Neural cell (in vitro differentiated cells): ENCODE data around the gene SLC5A11.

Experiments used
- CTCF ChIP-seq: fragments of 450-650 bp; IDR thresholded peaks from 2 replicates; pipeline ENCODE4 v1.5.1; 2014; ENCODE audit warnings: antibody characterized with exemption, mild to moderate bottlenecking, moderate library complexity; ENCODE audit not compliant: poor library complexity, severe bottlenecking
- EP300 ChIP-seq: fragments of 450-650 bp; conservative IDR thresholded peaks from 2 replicates; pipeline ENCODE4 v1.6.1; 2014; ENCODE audit warnings: antibody characterized with exemption, mild to moderate bottlenecking, moderate library complexity; ENCODE audit not compliant: poor library complexity, severe bottlenecking
- EZH2 ChIP-seq: fragments of 200-600, 300-800 bp; shearing (Covaris generic), sonication (generic); IDR thresholded peaks from 2 replicates; pipeline ENCODE4 v1.6.1; 2014; ENCODE audit warnings: antibody characterized with exemption, low read length, borderline replicate concordance, mild to moderate bottlenecking; ENCODE audit not compliant: insufficient read depth, poor library complexity, severe bottlenecking
- POLR2AphosphoS5 ChIP-seq: IDR thresholded peaks from 2 replicates; pipeline ENCODE4 v1.6.1; 2012
- REST ChIP-seq: IDR thresholded peaks from 2 replicates; pipeline ENCODE4 v1.6.1; 2012; ENCODE audit warnings: borderline replicate concordance
- TAF1 ChIP-seq: IDR thresholded peaks from 2 replicates; pipeline ENCODE4 v1.6.1; 2012; ENCODE audit warnings: low read depth

- no peak for TF ChIP-seq CTCF
- TF ChIP-seq EZH2: no peak
- no peak for TF ChIP-seq TAF1
- no peak for TF ChIP-seq REST
- no peak for TF ChIP-seq EP300
- no peak for TF ChIP-seq POLR2AphosphoS5
These were observed 41.7 kb downstream of the SLC5A11 start for GRCh38 chr16:24887472-24887871.
